PC-9 (cell line): ENCODE data around the gene DNMT3L. TPM values are rescaled to one million over a fixed set of nuclear protein-coding genes. Genes with fewer than 3 reads are reported as not detected.

Source experiments
- BruUV-seq: library from RNA; stranded (reverse); fragments of 400-500 nt; replicated peaks from 2 replicates; lab custom pipeline; 2021; lab: Mats Ljungman, UMichigan
- CTCF ChIA-PET: fragments of 300-600 bp; sonication (Branson Sonifier 250); formaldehyde crosslinking; loops from one replicate; lab custom pipeline; 2022; ENCODE audit warnings: antibody characterized with exemption; lab: Charles Lee
- POLR2A ChIA-PET: fragments of 300-600 bp; sonication (Branson Sonifier 250); formaldehyde crosslinking; loops from one replicate; lab custom pipeline; 2022; ENCODE audit warnings: antibody characterized with exemption; ENCODE audit not compliant: unreplicated experiment; lab: Charles Lee
- DNase-seq, 2 experiments: peaks; one replicate each; pipeline versions ENCODE4 v3.0.0 to v3.0.0-alpha.2; 2015 to 2022; ENCODE audit warnings: mixed read lengths in 1 of 2
- H2AFZ ChIP-seq: fragments of 200-600 bp; sonication (generic); 2 replicates; pipeline ENCODE4 v1.8.1; 2017; ENCODE audit warnings: antibody characterized with exemption
- H3F3A ChIP-seq: fragments of 200-600 bp; sonication (generic); 2 replicates; pipeline ENCODE4 v1.8.1; 2017; ENCODE audit warnings: antibody characterized with exemption, mild to moderate bottlenecking, low read depth; ENCODE audit not compliant: insufficient read depth
- H3K27ac ChIP-seq: fragments of 200-600 bp; sonication (generic); 2 replicates; pipeline ENCODE4 v1.6.1; 2016; ENCODE audit warnings: mixed run types
- H3K27me3 ChIP-seq: fragments of 200-600 bp; sonication (generic); 2 replicates; pipeline ENCODE4 v1.6.1; 2016; ENCODE audit warnings: low read depth, mixed run types; ENCODE audit not compliant: insufficient read depth
- H3K36me3 ChIP-seq: fragments of 200-600 bp; sonication (generic); 2 replicates; pipeline ENCODE4 v1.6.1; 2016; ENCODE audit warnings: low read depth, mixed run types
- H3K4me1 ChIP-seq: fragments of 200-600 bp; sonication (generic); replicated peaks from 2 replicates; pipeline ENCODE4 v1.6.1; 2016; ENCODE audit warnings: mixed run types; ENCODE audit not compliant: insufficient read depth
- H3K4me2 ChIP-seq: fragments of 200-600 bp; sonication (generic); 2 replicates; pipeline ENCODE4 v1.6.1; 2017; ENCODE audit warnings: mixed run types
- H3K4me3 ChIP-seq: fragments of 200-600 bp; sonication (generic); 2 replicates; pipeline ENCODE4 v1.6.1; 2016; ENCODE audit warnings: mixed run types
- H3K79me2 ChIP-seq: fragments of 200-600 bp; sonication (generic); 2 replicates; pipeline ENCODE4 v1.6.1; 2017; ENCODE audit warnings: low read depth, mixed run types
- H3K9me2 ChIP-seq: fragments of 200-600 bp; sonication (generic); 2 replicates; pipeline ENCODE4 v1.8.1; 2017; ENCODE audit warnings: mild to moderate bottlenecking; ENCODE audit not compliant: insufficient read depth
- H3K9me3 ChIP-seq: fragments of 200-600 bp; sonication (generic); 2 replicates; pipeline ENCODE4 v1.8.1; 2016; ENCODE audit warnings: low read depth; ENCODE audit not compliant: insufficient read depth
- H4K20me1 ChIP-seq: fragments of 200-600 bp; sonication (generic); 2 replicates; pipeline ENCODE4 v1.8.1; 2017; ENCODE audit not compliant: insufficient read depth
- EZH2 ChIP-seq: fragments of 200-600 bp; sonication (generic); IDR thresholded peaks from 2 replicates; pipeline ENCODE4 v1.8.0; 2017; ENCODE audit warnings: antibody characterized with exemption, low read depth
- intact Hi-C: fragments of 100-400 bp; cut with micrococcal nuclease; formaldehyde crosslinking; loops from one replicate; pipeline ENCODE4 v1.10.0; 2022; ENCODE audit not compliant: unreplicated experiment
- total RNA-seq: library from RNA; stranded (reverse); gene quantifications from 2 replicates; pipeline ENCODE4 v1.2.3, GENCODE V29; 2021
- TF ChIP-seq, protein P1 (sequence below): fragments of 200-600 bp; sonication (generic); conservative IDR thresholded peaks from 2 replicates; pipeline ENCODE4 v1.6.1; 2017; ENCODE audit warnings: mixed run types, antibody characterized with exemption, mild to moderate bottlenecking, moderate library complexity

The DNMT3L gene
- total RNA-seq, 1 experiment from 2014 or later = not detected

- CTCF ChIA-PET = interaction anchor here (0.6 kb wide), 1 partner anchor 12 kb away, joined by 3 read pairs; no protein-coding TSS in a partner anchor
Observed at GRCh38 chr21:44296916-44297315, 35.2 kb upstream of the DNMT3L start.

DNA sequence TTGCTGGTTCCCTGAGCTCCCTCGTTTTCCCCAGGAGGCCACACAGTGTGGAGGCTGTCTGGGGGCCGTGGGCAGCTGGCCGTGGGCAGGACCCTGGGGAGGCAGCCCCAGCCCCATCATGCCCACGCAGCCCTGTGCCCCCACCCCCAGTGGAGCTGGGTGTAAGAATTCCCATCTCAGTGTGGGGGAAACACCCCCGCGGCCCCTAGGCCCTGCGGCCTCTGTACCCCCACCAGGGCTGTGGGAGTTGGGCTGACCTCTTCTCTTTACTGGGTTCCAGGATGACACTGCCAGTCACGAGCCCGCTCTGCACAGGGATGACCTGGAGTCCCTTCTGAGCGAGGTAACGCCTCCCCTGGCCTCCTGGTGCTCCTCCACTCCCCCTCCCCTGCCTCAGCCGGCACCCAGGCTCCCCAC lies 34.4 kb upstream of the DNMT3L start:
- peaks cover 4% of the 10 kb centered on the region; the same call in 1 of the 2 replicates for H4K20me1 ChIP-seq
- H3K9me3 ChIP-seq = no peaks in the 10 kb centered on the region
- H3K27me3 ChIP-seq = no peaks in the 10 kb centered on the region
- peaks cover 4% of the 10 kb centered on the region; the same call in 1 of the 2 replicates for H3K79me2 ChIP-seq
- BruUV-seq = no TSS peak
- peaks cover 23% of the 10 kb centered on the region; the same call in 1 of the 2 replicates for H3K4me1 ChIP-seq
- no peak for DNase-seq
- H3K4me2 ChIP-seq = no peak overlapping the region
- H3K9me2 ChIP-seq = no peaks in the 10 kb centered on the region
- no peak overlapping the region for H2AFZ ChIP-seq
- intact Hi-C loops = no loop called here
- peaks cover 10% of the 10 kb centered on the region; the same call in 1 of the 2 replicates for H3F3A ChIP-seq
- H3K4me3 ChIP-seq = no peak overlapping the region
- ChIA-PET POLR2A (no interaction called here), CTCF (no interaction called here)
- no peak overlapping the region for H3K27ac ChIP-seq
- TF ChIP-seq, protein P1, sequence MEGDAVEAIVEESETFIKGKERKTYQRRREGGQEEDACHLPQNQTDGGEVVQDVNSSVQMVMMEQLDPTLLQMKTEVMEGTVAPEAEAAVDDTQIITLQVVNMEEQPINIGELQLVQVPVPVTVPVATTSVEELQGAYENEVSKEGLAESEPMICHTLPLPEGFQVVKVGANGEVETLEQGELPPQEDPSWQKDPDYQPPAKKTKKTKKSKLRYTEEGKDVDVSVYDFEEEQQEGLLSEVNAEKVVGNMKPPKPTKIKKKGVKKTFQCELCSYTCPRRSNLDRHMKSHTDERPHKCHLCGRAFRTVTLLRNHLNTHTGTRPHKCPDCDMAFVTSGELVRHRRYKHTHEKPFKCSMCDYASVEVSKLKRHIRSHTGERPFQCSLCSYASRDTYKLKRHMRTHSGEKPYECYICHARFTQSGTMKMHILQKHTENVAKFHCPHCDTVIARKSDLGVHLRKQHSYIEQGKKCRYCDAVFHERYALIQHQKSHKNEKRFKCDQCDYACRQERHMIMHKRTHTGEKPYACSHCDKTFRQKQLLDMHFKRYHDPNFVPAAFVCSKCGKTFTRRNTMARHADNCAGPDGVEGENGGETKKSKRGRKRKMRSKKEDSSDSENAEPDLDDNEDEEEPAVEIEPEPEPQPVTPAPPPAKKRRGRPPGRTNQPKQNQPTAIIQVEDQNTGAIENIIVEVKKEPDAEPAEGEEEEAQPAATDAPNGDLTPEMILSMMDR = no peak
- TF ChIP-seq EZH2 = no peak
- no peaks in the 10 kb centered on the region for H3K36me3 ChIP-seq

More at GRCh38 chr21:44296916-44297315, 35.2 kb upstream of the DNMT3L start:
- H3F3A ChIP-seq = peaks cover 10% of the 10 kb centered on the region; the same call in 1 of the 2 replicates
- H3K4me2 ChIP-seq = no peak overlapping the region
- DNase-seq = no peak
- H3K27ac ChIP-seq = no peak overlapping the region
- no peak overlapping the region for H3K4me3 ChIP-seq
- H2AFZ ChIP-seq = no peak overlapping the region
- H3K9me2 ChIP-seq = no peaks in the 10 kb centered on the region
- peaks cover 7% of the 10 kb centered on the region; the same call in 1 of the 2 replicates for H3K79me2 ChIP-seq
- H3K36me3 ChIP-seq = no peaks in the 10 kb centered on the region
- H3K4me1 ChIP-seq = peaks cover 25% of the 10 kb centered on the region; the same call in 1 of the 2 replicates
- H3K27me3 ChIP-seq = no peaks in the 10 kb centered on the region
- POLR2A ChIA-PET = no interaction called here
- peaks cover 4% of the 10 kb centered on the region; the same call in 1 of the 2 replicates for H4K20me1 ChIP-seq
- no TSS peak for BruUV-seq
- intact Hi-C loops = no loop called here
- TF ChIP-seq EZH2 = no peak
- TF ChIP-seq, protein P1 = no peak
- no peaks in the 10 kb centered on the region for H3K9me3 ChIP-seq

DNA sequence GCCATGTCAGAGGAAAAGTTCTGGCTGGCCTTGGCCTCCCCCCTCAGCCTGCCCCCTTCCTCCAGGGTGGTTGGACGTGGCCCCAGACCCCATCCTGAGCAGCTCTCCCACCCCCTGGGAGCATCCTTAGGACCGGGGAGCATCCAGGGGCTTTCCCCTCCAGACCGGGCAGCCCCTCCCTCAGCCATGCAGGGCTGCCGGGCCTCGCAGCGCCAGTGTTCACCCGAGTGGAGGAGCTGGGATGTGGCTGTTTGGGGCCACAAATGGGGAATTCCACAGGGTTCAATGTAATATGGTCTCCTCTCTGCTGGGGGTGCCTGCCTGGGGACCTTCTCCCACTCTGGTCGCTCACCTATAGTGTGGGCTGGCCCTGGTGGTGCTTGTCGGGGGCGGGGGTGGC lies 33.9 kb upstream of the DNMT3L start:
- Histone ChIP-seq H3K79me2 (no peaks in the 10 kb centered on the region), H3F3A (peaks cover 10% of the 10 kb centered on the region; the same call in 1 of the 2 replicates), H4K20me1 (no peaks in the 10 kb centered on the region), H3K27me3 (no peaks in the 10 kb centered on the region), H3K4me3 (no peak overlapping the region), H3K36me3 (no peaks in the 10 kb centered on the region), H3K4me1 (peaks cover 18% of the 10 kb centered on the region; the same call in 1 of the 2 replicates), H3K4me2 (no peak overlapping the region), H3K9me2 (no peaks in the 10 kb centered on the region), H3K27ac (no peak overlapping the region), H3K9me3 (no peaks in the 10 kb centered on the region), H2AFZ (no peak overlapping the region)
- no peak for DNase-seq
- TF ChIP-seq, protein P1 = no peak
- TF ChIP-seq EZH2 = no peak
- no TSS peak for BruUV-seq
- POLR2A ChIA-PET = no interaction called here
- intact Hi-C loops = no loop called here
- CTCF ChIA-PET = no interaction called here
